Activated CD8-positive, alpha-beta memory T cell treated with anti-CD3 and anti-CD28 coated beads, Interleukin-2, amount 50 U/mL, for 1 hour (primary cell): ENCODE results near the gene SH3BGRL.
"Not testable (repeated sequence)": the region's sequence is repeated elsewhere in the genome, so short reads cannot be mapped to it uniquely, and the experiment has no call there.

Source experiments
- DNase-seq: peaks from one replicate; pipeline ENCODE4 v3.0.0-alpha.2; 2020; ENCODE audit errors: extremely low read depth

The SH3BGRL gene

DNA sequence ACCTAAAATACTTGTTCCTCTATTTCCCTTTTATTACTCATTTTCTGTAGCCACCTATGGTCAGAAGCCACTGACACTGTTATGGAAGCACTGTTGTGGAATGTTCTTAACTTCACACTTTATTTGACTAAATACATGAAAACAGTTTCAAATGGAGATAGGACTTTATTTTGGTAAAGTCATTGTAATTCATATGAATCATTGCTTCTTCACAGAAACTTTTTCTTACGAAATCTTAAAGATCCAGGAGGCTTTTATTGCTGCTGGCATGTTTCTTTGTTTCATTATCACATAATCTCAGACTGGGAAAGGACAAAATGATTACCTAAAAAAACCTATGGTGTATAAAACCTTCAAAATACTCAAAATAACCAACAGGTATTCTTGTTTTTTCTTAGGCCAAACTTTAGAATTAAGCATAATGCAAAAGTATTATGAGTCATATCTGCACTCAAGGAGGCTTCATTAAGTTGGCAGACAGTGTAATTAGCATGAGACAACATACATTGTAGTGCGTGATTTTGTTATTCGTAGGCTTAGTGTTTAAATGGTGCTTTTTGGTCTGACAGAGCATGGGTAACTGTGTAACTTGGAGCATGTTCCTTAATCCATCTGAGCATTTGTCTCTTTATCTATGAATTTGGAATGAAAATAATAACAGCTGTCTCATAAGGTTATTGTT is 58.0 kb downstream of the SH3BGRL start:
- no peak for DNase-seq

DNA sequence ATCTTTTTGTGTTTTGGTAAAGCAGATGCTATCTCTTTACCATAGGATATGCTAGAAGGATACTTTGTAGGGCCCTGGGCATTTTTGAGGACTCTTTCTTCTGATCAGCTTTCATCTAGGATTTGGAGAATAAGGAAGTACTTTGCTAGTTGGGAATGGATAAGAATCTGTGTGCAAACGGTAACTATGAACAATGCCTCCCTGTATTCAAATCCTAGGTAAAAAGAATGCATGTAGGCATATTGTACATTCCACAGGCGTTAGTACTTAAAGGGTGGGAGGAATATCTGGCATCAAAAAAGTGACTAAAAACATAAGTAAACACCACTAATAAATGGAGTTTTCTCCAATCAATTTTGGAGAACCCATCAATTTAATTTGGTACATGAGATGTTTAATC is 59.7 kb downstream of the SH3BGRL start:
- no peak for DNase-seq

DNA sequence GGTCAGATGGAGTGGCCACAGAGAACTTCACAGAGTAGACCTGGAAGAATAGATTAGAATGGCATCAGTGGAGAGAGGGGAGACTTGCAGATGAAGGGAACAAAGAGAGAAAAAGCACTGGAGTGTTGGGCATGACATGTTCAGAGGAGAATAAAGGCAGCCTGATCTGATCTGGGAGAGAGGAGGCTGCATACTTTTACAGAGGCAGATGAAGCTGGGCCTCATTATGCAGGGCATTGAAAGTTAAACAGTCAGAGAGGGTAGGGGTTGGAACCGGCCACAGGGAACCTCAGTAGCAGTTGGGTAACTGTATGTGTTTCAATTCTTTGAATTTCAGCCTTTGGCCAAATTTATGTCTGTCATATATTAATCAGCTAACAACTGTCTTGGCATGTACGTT is 61.2 kb downstream of the SH3BGRL start:
- DNase-seq = no peak

DNA sequence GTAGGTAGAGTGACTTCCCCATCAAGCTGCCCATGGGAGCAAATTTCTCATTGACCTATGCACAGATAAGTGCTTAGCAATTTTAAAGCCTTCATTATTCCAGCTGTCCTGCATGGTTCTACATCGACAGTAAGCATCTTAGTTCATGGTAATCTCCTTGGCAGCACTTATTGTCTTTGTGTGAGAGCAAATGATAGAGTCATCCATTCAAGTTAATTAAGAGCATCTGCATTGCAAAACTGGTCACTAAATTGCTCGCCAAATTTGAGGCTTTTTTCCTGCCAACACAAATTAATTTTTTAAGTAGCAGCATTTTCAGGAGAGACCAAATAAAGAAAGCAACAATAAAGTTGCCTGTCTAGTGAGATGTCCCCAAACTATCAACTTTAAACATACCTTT is 76.7 kb downstream of the SH3BGRL start:
- DNase-seq = no peak

DNA sequence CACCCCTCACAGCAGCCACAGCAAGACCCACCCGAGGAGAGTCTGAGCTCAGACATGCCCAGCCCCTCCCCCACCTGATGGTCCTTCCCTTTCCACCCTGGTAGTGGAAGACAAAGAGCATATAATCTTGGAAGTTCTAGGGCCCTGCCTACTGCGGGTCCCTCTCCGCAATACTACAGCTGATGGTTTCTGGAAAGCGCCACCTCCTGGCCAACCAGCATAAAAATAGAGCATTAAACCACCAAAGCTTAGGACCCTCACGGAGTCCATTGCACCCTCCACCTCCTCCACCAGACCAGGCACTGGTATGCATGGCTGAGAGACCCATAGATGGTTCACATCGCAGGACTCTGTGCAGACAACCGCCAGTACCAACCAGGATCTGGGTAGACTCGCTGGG is 78.2 kb downstream of the SH3BGRL start:
- no peak for DNase-seq

DNA sequence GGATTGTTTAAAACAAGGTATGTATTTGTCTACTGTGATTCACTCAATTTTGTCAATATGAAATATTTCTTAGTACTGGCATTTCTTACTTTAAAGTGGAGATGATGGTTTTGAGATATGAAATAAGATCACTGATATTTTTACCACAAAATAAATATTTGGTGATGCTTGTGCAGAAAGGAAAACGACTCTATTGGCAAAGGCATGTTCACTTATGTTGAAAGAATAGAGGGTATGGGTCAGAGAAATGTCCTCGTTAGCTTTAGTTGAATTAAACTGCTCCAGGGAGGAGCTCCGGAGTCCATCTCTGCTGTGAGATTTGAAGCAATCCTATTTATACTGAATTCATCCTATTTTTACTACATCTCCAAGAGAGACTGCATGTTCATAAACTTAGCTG is 84.2 kb downstream of the SH3BGRL start:
- no peak for DNase-seq

DNA sequence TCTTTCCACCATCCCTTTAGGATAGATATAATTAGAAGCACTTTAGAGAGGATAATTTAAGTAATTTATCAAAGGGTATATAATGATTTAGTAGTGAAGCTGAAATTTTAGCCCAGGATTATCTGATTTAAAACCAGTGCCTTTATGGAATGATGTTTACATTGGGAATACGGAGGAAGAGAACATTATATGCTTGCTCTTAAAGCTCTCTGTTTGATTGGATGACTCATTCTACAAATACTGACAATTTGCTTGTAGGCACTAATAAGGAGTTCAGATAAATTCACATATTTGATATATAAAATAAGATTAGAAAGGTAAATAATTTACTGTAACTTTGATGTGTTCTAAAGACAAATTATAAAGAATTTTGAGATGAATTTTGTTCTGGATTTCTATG is 84.7 kb downstream of the SH3BGRL start:
- DNase-seq = no peak

DNA sequence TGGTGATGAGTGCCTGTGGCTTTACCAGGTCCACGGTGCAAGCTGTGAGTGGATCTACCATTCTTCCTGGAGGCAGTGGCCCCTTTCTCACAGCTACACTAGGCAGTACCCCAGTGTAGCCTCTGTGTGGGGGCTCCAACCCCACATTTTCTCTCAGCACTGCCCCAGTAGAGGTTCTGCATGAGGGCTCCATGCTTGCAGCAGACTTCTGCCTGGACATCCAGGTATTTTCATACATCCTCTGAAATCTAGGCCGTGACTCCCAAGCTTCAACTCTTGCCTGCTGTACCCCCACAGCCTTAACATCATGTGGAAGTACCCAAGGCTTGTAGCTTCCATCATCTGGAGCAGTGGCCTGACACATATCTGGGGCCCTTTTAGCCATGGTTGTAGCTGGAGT is 90.1 kb downstream of the SH3BGRL start:
- no peak for DNase-seq

DNA sequence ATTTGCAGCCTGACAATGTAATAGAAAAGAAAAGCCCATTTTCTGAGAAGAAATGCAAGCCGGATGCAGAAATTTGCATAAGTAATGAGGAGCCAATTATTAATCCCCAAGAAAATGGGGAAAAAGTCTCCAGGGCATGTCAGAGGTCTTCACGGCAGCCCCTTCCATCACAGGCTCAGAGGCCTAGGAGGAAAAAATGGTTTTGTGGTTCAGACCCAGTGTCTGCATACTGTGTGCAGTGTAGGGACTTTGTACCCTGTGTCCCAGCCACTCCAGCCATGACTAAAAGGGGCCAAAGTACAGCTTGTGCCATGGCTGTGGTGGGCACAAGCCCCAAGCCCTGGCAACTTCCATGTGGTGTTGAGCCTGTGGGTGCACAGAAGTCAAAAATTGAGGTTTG is 92.2 kb downstream of the SH3BGRL start:
- no peak for DNase-seq

DNA sequence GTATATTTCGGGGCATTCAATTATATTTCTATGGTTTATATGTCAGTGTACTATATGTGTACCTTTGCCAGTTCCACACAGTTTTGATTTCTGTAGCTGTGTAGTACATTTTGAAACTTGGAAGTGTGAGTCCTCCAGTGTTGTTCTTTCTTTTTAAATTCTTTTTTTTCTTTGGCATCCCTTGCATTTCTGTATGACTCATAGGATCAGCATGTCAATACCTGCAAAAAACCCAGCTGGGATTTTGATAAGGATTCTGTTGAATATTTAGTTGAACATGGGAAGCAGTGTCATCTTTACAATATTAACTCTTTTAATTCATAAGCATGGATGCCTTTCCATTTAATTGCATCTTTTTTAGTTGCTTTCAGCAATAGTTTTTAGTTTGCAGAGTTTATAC is 100.0 kb downstream of the SH3BGRL start:
- DNase-seq = no peak

DNA sequence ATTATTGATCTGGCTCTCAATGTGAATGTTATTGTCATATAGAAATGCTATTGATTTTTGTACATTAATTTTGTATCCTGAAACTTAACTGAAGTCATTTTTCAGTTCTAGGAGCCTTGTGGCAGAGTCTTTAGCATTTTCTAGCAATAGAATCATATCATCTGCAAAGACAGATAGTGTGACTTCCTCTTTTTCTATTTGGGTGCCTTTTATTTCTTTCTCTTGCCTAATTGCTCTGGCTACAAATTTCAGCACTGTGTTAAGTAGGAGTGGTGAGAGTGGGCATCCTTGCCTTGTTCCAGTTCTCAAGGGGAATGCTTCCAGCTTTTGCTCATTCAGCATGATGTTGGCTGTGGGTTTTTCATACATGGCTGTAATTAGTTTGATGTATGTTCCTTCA is 102.7 kb downstream of the SH3BGRL start:
- no peak for DNase-seq

DNA sequence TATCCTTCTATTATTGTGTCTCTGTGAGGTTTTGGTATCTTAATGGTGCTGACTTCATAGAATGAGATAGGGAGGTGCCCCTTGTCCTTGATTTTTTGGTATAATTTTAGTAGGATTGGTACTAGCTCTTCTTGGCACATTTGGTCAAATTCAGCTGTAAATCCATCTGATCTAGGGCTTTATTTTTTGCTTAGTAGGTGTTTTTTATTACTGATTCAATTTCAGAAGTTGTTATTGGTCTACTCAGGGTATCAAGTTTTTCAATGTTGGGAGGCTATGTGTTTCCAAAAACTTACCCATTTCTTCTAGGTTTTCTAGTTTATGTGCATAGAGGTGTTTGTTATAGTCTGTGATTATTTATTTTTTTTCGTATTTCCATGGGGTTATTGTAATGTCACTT is 103.3 kb downstream of the SH3BGRL start:
- DNase-seq = no peak

DNA sequence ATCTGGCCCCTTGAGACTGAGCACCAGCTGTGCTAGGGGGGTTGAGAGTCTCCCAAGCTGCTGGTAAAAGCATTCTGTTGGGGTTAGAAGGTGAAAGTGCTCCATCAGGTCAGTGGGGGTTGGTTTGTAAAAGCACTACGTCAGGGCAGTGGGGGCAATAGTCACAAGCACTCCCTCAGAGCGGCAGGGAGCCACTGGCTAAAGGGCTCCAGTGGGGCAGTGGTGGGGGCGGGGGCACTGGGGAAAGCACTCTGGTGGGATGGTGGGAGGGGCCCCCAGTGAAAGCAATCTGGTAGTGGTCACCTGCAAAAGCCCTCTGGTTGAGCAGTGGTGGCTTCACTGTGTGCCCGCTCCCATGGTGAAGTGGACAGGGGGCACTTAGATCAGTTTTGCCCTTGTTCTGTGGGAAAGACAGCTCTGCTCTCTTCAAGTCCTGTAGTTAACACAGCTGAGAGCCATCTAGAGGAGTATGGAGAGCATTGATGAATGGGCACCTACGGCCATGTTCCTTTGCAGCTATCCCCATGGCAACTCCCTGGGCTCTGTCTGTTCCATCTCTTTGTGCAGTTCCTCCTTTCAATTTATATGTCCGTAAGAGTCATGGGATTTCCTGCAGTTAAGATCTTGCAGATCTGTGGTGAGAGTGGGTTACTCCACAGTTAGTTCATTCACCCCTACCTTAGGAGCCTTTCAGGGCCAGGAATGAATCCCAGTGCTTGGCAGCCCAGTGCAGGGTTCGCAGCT is 106.4 kb downstream of the SH3BGRL start:
- no peak for DNase-seq

DNA sequence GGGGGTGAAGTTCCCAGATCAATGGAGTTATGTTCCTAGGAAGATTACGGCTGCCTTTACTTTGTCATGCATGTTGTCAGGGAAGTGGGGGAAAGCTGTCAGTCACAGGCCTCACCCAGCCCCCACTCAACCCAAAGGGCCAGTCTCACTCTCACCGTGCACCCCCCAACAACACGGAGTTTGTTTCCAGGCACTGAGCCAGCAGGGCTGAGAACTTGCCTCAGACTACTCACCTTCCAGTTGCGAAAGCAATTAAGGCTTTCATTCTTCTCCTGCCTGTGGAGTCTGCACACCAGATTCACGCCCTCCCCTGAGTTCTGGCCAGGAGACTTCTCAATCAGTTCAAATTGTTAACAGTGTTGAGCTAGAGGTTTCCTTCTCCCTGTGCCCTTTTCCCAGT is 114.3 kb downstream of the SH3BGRL start:
- no peak for DNase-seq

DNA sequence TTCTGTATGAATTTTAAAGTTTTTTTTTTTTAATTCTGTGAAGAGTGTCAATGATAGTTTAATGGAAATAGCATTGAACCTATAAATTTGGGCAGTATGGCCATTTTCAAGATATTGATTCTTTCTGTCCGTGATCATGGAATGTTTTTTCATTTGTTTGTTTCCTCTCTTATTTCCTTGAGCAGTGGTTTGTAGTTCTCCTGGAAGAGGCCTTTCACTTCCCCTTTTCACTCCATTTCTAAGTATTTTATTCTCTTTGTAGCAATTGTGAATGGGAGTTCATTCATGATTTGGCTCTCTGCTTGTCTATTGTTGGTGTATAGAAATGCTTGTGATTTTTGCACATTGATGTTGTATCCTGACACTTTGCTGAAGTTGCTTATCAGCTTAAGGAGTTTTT is 129.8 kb downstream of the SH3BGRL start:
- not testable (repeated sequence) for DNase-seq

DNA sequence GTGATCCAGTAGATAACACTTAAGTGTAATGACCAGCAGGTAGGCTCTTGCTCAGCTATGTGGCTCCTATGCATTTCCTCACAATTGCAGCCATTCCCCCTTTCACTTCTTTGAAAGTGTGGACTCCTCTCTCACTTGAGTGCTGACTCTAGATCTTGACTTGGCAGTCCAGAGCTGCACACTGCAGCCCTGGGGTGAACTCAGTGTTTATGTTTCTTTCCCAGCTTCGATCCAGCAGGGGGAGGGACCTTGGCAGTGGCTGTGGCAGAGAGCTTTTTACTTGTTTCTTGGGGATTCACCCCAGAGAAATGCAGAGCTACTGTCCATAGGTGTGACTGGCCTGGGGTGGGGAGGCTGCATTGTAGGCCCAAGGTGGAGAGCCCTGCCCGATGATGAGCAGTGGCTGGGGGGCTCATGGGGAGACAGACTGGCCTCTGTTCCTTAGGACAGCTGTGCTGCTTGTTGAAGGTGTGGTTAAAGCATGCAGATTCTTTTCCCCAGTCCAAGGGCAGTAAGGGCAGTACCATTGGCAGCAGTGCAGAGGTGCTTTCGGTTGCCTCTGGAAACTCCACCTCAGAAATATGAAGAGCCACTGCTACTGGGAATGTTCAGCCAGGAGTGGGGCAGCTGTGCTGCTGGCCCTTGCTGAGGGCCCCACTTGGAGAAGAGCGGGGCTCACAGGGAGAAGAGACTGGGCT is 134.7 kb downstream of the SH3BGRL start:
- DNase-seq = no peak

DNA sequence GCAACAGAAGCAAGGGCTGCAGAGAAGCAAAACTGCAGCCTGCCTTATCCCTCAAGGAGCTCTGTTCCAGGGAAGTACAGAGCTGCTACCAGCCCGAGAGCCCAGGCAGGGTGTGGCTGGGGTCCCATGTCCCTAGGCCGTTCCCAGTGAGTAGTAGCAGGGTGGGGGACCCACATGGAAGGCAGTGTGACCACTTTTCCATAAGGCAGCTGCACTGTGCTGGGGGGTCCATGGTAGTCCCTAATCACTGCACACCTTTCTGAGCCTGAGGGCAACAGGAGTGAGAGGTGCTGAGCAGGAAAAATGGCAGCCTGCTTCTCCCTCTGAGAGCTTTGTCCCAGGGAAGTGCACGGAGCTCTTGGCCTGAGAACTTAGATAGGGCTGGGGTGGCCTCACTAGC is 135.9 kb downstream of the SH3BGRL start:
- no peak for DNase-seq

DNA sequence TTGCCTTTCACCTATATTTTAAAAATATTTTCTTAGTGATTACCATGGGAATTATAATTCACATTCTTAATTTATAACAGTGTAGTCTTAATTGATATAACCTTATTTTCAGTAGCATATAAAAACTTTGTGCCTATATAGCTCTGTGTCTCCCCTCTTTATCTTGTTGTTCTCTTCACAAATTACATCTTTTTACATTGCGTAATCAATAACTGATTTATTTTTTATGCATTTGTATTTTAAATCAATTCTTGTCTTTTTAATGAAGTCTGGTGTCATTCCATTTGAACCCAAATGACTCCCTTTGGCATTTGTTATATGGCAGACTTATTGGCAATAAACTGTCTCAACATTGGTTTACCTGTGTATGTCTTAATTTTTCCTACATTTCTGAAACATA is 137.0 kb downstream of the SH3BGRL start:
- DNase-seq = no peak

DNA sequence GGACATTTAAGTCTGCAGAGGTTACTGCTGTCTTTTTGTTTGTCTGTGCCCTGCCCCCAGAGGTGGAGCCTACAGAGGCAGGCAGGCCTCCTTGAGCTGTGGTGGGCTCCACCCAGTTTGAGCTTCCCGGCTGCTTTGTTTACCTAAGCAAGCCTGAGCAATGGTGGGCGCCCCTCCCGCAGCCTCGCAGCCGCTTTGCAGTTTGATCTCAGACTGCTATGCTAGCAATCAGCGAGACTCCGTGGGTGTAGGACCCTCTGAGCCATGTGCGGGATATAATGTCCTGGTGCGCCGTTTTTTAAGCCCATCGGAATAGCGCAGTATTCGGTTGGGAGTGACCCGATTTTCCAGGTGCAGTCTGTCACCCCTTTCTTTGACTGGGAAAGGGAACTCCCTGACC is 143.4 kb downstream of the SH3BGRL start:
- not testable (repeated sequence) for DNase-seq
